HG02798 (cell line): ENCODE results near the gene ZNF844.
"Not testable (repeated sequence)": the region's sequence is repeated elsewhere in the genome, so short reads cannot be mapped to it uniquely, and the experiment has no call there.

Source experiments
- ATAC-seq: cut with Tn5 transposase; IDR thresholded peaks from one replicate; pipeline ENCODE4 v1.9.1; 2021; ENCODE audit warnings: mild to moderate bottlenecking; ENCODE audit not compliant: unreplicated experiment, poor library complexity

The ZNF844 gene

DNA sequence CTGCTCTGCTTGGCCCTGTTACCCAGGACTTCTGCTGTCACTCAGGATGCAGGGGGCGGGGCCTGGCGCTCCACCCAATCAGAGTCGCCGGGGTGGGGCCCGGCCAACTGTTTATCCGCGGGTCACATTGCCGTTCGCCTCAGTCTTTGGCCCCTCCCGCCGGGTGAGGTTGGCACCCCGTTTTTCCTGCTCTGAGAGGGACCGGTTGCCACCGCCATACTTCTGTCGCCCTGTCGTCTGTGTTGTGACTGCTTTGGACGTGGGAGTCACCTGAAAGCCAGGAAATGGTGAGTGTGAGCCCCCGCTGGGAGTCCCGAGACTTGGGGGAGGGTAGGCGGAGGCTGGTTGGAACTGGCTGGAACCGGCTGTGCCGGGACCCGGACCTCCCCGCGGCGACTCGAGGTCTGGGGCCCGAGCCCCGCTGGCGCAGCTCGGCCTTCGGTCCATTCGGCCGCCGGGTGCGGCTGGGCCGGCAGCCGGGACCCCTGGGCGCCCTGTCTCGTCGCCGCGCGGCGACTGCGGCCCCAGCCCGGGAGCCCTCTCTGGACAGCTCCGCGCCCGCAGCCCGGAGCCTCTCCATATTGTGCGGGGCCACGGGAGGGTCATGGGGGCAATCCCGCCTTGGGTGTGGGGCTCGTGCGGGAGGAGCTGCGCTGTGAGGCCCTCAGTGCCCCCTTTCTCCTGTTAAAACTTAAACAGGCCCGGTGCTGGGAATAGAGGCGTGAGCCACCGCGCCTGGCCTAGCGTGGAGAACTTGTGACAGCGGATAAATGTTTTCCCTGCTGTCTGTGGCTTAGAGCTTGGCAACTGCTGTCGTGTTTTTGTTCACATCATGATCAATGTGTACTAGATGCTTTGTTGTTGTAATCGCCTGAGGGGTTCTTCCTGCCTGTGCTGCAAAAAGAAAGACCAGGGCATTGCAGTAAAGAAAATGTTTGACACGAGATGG lies at the start of gene ZNF844:
Gene ZNF844, plus strand, starts transcription at position 142 of the 949 bp plus-strand sequence. Its CDS starts 143 bp downstream, at position 285.
- ATAC-seq: peak; percentile 95

DNA sequence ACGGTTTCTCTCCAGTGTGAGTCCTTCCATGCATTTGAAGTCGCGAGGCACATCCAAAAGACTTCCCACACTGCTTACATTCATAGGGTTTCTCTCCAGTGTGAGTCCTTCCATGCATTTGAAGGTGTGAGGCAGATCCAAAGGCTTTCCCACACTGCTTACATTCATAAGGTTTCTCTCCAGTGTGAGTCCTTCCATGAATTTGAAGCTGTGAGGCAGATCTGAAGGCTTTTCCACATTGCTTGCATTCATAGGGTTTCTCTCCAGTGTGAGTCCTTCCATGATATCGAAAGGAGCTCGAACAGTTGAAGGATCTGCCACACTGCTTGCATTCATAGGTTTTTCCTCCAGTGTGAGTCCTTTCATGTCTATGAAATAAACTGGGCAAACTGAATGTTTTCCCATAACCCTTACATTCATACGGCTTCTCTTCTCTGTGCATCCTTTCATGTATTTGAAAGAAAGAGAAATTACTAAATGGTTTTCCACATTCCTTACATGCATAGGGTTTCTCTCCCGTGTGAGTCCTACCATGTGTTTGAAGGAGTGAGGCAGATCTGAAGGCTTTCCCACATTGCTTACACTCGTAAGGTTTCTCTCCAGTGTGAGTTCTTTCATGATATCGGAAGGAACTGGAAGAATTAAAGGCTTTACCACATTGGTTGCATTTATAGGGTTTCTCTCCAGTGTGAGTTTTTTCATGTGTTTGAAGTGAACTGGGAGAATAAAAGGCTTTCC lies 49.3 kb upstream of the ZNF844 start:
- no peak for ATAC-seq

DNA sequence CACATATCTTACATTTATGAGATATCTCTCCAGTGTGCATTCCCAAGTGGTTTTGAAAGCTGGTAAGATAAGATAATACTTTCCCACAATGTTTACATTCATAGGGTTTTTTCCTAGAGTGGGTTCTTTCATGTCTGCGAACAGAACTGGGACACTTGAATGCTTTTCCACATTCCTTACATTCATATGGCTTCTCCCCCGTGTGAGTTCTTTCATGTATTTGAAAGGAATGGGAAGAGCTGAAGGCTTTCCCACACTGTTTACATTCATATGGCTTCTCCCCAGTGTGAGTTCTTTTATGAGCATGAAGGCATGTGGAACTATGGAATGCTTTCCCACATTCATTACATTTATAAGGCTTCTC lies 48.8 kb upstream of the ZNF844 start:
- no peak for ATAC-seq

DNA sequence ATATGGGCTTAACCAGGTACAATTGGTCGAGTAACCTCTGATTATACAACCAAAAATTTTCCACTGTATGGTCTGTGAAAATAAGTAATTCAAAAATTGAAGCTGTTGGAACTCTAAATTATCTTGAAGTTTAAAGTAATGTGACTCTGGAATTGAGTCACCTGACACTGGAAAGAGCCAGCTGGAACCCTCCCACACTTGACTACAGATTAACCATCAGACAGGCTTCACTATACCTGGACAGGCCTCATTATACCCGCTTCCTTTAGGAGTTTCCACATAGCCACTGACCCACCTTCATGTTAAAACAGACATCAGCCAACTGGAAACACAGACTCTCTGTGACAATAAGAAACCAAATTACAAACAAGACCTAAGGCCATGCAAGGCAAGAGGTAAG lies 30.3 kb upstream of the ZNF844 start:
- no peak for ATAC-seq

DNA sequence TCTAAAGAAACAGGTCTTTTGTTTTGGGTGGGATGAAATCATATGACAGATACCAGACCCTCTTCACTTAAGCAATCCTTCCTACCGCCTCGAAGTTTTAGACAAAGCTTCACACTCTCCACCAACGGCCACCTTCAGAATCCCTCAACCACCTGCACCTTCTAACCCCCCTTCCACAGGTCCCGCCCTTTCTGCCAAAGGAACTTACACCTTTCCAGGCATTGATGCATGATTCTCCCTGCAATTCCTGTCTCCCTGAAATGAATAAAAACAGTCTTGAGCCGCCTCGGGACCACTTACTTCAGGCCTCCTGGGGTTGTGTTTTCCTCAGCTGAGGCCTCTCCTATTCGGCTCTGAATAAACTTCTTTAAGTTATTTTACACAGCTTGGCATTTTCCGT lies 29.9 kb upstream of the ZNF844 start:
- ATAC-seq: no peak

DNA sequence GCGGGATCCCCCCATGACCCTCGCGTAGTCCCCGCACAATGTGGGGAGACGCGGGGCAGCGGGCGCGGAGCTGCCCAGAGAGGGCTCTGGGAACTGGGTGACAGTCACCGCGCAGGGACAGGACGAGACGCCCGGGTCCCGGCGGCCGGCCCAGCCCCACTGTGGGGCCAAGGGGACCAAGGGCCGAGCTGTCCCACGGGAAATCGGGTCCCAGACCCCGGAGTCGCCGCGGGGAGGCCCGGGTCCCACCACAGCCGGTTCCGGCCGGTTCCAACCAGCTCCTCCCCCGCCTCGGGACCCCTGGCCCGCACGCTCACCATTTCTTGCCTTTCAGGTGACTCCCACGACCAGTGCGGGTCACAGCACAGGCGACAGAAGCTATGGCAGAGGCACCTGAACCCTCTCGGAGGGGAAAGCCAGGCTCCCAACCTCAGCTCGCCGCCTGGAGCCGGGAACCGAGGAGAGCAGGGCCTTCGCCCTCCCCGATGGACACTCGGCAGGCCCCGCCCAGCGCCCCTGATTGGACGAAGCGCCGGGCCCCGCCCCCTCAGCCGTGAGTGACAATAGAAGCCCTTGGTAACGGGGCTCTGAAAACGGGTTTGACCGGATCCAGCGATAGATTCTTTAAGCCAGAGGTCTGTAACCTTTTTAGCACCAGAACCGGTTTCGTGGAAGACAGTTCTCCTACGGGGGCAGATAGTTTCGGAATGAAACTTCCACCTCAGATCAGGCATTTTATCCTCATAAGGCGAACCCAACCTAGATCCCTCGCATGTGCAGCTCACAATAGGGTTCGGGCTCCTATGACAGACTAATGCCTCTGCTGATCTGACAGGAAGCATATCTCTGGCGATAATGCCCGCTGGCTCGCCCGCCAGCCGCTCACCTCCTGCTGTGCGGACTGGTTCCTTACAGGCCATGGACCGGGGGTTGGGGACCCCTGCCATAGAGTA lies 29.0 kb upstream of the ZNF844 start, which contains the start of gene ZNF433:
Gene ZNF433, minus strand, starts transcription at position 460 of the 953 bp plus-strand sequence. Its CDS starts 140 bp downstream, at position 320.
- ATAC-seq: peak; percentile 95

DNA sequence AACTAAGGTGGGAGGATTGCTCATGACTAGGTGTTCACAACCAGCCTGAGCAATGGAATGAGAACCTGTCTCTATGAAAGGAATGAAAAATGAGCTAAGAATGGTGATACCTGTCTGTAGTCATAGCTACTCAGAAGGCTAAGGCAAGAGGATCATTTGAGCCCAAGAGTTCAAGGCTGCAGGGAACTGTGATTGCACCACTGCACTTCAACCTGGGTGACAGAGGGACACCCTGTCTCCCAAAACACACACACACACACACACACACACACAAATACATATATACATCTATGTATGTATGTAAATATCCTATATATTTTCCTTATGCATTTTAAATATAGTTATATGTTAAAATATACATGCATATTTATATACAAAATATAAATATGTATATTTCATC lies 21.6 kb upstream of the ZNF844 start:
- ATAC-seq: no peak

DNA sequence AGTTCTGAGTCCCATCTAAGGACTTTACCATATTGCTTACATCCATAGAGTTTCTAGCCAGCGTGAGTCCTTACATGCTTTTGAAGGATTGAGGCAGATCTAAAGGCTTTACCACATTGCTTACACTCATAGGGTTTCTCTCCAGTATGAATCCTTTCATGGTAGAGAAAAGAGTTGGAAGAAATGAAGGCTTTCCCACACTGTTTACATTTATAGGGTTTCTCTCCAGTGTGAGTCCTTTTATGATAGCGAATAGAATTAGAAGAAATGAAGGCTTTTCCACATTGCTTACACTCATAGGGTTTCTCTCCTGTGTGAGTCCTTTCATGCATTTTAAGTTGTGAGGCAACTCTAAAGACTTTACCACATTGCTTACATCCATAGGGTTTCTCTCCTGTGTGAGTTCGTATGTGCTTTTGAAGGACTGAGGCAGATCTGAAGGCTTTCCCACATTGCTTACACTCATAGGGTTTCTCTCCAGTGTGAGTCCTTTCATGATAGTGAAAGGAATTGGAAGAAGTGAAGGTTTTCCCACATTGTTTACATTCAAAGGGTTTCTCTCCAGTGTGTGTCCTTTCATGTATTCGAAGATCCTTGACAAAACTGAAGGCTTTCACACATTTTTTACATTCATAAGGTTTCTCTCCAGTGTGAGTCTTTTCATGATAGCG lies 20.6 kb upstream of the ZNF844 start:
- no peak for ATAC-seq

DNA sequence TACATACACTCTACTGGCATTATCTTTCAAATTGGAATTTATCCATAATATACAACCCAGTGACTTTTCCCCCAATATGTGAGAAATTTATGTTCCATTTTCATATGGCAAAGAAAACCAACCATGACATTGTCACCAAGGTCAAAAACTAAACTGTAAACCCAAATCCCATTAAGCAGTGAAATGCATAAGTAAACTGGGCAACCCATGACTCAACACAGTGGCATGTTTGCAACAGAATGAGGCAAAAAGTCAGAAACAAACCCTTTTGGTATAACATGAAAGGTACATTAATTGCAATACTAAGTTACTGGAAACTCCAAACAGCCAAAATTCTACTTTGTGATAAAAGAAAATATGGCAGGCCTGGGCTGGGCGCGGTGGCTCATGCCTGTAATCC lies 16.7 kb upstream of the ZNF844 start:
- ATAC-seq: no peak

DNA sequence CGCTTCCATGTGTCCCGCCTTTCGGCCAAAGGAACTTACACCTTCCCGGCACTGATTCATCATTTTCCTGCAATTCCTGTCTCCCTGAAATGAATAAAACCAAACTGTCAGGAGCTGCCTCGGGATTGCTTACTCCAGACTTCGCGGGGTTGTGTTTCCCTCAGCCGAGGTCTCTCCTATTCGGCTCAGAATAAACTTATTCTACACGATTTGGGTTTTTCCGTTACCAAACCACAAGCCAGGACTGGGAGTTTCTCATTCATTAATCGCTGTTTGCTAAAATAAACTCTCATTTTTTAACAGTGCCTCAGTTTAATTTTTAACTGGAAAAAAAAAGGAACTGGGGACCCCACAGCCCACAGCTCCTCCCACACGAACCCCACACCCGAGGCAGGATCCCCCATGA lies 12.4 kb upstream of the ZNF844 start:
- no peak for ATAC-seq

DNA sequence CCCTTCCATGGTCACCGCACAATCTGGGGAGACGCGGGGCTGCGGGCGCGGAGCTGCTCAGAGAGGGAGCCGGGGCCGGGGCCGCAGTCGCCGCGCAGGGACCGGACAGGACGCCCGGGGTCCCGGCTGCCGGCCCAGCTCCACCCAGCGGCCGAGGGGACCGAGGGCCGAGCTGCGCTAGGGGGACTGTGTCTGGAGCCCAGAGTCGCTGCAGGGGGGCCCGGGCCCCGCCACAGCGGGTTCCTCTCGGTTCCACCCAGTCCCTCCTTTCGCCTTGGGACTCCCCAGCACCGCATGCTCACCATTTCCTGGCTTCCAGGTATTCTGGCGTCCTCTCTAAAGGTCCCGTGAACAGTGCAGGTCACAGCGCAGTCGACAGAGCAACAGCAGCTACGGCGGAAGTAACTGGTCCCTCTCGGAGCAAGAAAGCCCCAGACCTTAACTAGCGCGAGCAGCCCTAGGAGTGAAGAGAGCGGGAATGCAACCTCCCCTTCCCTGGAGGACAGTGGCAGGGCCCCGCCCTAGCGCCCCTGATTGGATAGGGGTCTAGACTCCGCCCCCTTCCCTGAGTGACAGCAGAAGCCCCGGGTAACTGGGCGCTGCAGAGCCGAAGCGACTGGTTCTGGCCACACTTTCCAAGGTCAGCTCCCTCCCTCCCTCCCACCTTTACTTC lies 11.9 kb upstream of the ZNF844 start, which contains the start of gene ZNF878:
Gene ZNF878, minus strand, starts transcription at position 465 of the 673 bp plus-strand sequence. Its CDS starts 160 bp downstream, at position 305.
- peak; percentile 87 for ATAC-seq

DNA sequence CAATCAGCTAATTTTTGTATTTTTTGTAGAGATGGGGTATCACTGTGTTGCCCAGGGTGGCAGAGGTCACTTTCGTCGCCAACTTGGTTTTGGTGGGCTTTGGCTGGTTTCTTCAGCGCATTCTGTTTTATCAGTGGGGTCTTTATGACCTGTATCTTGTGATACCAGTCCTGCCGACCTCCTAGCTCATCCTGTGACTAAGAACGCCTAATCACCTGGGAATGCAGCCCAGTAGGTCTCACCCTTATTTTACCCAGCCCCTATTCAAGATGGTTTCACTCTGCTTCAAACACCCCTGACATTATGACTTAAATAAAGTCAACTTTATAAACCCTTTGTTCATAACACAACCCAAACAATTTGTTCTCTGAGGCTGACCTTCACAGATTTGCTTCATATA lies 8.7 kb upstream of the ZNF844 start:
- ATAC-seq: no peak

DNA sequence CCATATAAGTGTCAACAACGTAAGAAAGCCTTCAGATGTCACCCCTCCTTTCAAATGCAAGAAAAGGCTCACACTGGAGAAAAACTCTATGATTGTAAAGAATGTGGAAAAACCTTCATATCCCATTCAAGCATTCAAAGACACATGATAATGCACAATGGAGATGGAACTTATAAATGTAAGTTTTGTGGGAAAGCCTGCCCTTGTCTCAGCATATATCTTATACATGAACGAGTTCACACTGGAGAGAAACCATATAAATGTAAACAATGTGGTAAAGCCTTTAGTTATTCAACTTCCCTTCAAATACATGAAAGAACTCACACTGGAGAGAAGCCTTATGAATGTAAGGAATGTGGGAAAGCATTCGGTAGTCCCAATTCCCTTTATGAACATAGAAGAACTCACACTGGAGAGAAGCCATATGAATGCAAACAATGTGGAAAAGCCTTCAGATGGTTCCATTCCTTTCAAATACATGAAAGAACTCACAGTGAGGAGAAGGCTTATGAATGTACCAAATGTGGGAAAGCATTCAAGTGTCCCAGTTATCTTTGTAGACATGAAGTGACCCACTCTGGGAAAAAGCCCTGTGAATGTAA lies 11.1 kb downstream of the ZNF844 start:
- ATAC-seq: no peak

DNA sequence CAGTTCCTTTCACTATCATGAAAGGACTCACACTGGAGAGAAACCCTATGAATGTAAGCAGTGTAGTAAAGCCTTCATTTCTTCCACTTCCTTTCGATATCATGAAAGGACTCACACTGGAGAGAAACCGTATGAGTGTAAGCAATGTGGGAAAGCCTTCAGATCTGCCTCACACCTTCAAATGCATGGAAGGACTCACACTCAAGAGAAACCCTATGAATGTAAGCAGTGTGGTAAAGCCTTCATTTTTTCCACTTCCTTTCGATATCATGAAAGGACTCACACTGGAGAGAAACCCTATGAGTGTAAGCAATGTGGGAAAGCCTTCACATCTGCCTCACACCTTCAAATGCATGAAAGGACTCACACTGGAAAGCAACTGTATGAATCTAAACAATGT lies 11.8 kb downstream of the ZNF844 start:
- ATAC-seq: not testable (repeated sequence)

DNA sequence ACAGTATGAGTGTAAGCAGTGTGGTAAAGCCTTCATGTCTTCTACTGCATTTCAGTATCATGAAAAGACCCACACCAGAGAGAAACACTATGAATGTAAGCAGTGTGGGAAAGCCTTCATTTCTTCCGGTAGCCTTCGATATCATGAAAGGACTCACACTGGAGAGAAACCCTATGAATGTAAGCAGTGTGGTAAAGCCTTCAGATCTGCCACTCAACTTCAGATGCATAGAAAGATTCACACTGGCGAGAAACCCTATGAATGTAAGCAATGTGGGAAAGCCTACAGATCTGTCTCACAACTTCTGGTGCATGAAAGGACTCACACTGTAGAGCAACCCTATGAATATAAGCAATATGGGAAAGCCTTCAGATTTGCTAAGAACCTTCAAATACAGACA lies 12.8 kb downstream of the ZNF844 start:
- ATAC-seq: no peak

DNA sequence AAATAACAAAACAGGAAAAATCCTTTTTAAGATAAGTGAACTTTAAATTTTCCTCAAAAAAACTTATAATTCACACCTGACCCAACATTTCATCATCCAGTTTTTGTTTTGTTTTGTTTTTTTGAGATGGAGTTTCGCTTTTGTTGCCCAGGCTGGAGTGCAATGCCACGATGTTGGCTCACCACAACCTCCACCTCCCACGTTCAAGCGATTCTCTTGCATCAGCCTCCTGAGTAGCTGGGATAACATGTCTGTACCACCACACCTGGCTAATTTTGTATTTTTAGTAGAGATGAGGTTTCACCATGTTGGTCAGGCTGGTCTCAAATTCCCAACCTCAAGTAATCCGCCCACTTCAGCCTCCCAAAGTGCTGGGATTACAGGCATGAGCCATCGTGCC lies 18.8 kb downstream of the ZNF844 start:
- ATAC-seq: not testable (repeated sequence)

DNA sequence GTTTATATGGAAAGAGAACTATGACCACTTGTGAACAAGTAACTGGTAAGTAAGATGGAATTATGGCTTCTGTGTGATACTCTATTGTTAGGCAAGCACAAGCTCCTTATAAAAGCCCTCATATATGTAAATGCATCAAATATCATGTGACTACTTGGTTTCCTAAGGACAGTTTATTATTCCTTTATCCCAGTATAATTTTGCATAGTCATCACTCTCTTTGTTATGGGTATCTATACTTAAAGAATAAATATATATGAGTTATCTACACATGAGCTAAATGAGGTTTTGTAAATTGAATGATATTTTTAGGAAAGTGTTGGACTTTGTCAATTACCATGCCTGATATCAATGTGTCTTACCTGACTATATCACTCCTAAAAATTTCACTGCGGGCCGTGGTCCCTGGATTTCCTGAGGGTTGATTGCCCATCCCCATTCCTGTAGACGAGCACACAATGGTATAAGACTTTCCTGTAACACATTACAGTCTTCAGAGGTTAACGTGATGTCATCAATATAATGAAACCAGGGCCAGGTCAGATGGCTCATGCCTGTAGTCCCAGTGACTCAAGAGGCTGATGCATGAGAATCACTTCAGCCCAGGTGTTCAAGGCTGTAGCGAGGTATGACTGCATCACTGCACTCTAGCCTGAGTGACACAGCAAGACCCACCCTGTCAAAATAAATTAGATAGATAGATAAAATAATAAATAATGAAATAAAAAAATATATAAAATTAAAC lies 20.7 kb downstream of the ZNF844 start:
- no peak for ATAC-seq

DNA sequence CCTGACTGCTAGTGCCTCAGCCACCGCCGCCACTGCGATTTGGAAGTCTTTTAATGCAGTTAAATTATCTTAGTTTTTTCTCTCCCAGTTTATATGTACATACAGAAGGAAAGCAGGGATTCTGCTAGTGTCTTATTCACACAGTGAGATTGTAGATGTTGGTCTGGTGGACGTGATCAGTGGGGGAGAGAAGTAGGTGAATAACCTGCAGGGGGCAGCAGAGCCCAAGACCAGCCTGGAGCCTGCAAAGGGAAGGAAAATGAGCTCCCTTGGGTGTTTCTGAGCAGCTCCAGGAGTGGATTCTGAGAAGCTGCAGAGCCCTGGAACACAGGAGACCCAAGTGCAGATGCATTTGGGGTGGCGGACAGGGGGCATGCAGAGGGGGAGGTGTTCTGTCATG lies 26.3 kb downstream of the ZNF844 start:
- ATAC-seq: no peak
